GM19324 (cell line): ENCODE results near the gene HMG20A.

ENCODE experiments used
- ATAC-seq: cut with Tn5 transposase; IDR thresholded peaks from one replicate; pipeline ENCODE4 v1.9.1; 2021; ENCODE audit warnings: mild to moderate bottlenecking, moderate library complexity; ENCODE audit not compliant: unreplicated experiment, low FRiP score

Gene HMG20A

GRCh38 chr15:77495838-77496596 lies 75.3 kb downstream of the HMG20A start:
- no peak for ATAC-seq

GRCh38 chr15:77496715-77497109 lies 76.0 kb downstream of the HMG20A start:
- ATAC-seq: no peak

DNA sequence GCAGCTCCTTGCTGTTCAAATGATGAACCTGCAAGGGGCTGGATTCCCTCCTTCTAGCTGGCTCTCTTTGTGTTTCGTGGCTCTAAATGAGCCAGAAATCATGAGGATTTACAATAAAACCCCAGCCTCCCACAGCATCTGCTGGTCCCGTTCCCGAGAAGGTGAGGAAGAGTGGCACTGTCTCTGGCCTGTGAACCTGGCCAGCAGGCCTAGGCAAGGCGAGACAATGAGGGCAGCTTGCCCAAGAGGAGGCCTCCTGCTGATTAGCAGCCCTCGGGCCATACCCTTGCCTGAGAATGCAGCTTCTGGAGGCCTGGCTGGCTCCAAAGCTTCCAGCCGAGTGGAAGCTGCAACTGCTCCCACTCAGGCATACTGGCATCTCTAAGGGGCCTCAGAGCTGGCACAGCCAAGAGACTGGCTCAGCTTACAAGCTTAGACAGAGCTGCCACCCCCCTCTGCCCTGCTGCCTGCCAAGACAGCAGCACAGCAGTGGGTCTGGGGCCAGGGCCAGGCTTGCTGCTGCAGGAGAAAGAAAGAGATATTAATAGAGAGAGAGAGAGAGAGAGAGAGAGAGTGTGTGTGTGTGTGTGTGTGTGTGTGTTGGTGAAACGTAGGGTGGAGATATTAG lies 76.5 kb downstream of the HMG20A start:
- no peak for ATAC-seq

DNA sequence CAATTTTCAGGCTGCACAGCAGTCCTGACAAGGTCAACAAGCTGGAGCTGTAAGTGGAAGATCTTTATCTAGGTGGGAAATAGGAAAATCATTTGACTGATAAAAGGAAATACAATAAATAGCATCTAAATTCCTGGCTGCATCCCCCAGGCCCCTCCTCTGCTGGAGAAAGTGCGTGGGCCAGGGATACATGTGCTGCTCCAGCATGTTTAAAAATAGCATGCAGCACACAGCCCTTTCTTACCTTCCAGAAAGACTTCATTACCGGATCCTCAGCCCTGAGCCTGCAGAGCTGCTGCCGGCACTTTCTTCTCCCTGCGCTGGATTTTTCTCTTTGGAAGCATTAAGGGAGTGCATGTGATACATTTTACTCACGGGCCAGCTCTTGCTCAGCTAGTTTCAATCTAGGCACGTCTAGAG lies 77.3 kb downstream of the HMG20A start:
- ATAC-seq: no peak

- no peak for ATAC-seq
These were observed 78.5 kb downstream of the HMG20A start for GRCh38 chr15:77499087-77499760.

- ATAC-seq: no peak
These were observed 80.3 kb downstream of the HMG20A start for GRCh38 chr15:77500989-77501388.

- no peak for ATAC-seq
These were observed 81.8 kb downstream of the HMG20A start for GRCh38 chr15:77502379-77503095.

- no peak for ATAC-seq
These were observed 82.6 kb downstream of the HMG20A start for GRCh38 chr15:77503240-77503639.

- no peak for ATAC-seq
These were observed 83.1 kb downstream of the HMG20A start for GRCh38 chr15:77503764-77504163.

DNA sequence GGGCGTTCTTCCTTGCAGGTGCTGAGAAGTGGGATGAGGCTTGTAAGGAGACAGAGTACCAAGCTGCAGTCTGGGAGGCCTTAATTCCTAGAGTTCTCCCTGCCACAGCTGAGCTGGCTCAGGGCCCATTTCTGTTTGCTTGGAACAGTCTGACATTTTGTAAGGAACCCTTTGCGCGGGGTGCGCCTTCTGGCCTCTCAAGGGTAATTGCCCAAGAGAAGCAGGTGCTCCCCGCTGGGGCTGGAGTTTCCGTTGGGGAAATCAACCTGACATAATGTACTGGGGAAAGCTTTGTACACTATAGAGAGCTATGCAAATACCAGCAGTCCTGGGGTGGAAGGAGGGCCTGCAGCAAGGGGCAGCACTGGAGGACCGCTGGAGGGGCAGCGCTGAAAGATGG lies 83.6 kb downstream of the HMG20A start:
- no peak for ATAC-seq

DNA sequence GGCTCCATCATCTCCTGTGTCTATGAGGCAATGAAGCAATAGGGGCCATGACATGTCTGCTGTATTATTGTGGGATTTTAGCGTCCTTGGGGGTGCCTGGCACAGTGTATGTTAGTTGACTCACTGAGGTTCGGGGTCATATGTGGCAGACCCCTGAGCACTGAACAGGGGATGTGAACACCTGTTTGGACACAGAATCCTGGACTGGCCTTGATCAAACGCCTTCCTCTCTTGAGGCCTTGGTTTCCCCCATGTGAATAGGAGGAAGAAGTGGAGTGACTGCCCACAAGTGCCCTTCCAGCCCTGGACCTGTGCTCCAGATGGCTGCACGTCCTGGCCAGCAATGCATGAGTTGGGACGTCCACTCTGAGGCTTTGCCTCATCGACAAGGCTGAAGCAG lies 84.2 kb downstream of the HMG20A start:
- no peak for ATAC-seq

DNA sequence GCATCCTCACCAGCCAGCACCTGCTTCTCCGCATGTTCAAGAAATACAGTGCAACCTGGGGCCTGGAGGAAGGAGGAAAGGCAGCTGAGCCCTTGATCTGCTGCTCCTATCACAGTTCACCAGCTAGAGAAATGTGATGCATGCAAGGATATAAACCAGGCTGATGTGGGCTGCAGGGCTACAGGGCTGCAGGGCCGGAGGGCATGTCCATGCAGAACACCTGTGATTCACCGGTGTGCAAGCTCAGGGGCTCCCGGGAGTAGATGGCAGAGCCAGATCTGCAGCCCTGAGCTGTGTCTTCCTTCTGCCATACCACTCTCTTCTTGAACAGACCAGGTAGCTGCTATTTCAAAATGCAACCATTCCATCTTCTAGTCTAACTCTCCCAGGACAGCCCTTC lies 84.9 kb downstream of the HMG20A start:
- no peak for ATAC-seq

DNA sequence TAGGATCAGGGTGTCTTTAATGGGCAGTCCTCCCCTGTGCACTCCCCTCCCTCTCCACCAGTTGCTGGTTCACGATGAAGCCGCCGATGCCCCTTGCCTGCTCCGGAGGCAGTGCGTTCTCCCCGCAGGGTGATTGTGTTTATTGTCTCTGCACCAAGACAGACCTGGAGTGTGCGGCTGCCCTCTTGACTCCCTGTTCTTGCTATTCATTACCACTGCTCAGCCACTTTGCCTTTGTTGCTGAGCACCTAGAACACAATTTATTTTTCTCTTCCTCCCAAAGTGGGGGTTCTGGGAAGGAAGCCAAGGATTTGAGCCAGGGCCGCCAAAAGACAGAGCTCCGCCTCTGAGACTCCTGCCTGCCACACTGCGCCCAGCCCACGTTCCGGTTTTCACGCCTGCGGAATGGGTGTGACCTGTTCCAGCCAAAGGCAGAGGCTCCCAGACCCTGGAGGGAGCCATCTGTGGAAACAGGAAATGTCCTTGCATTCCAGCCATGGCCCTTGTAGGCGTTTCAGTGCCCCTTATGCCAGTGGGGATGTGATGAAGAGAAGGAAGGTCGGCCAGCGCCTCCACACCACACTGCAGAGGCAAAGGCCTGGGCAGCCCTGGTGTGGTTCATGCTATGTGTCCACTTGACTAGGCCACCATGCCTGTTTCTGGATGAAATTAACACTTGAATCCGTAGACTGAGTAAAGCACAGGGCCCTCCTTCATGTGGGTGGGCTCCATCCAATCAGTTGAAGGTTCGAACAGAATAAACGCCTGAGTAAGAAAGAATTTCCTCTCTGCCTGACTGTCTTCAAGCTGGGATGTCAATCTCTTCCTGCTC lies 85.8 kb downstream of the HMG20A start:
- ATAC-seq: no peak

DNA sequence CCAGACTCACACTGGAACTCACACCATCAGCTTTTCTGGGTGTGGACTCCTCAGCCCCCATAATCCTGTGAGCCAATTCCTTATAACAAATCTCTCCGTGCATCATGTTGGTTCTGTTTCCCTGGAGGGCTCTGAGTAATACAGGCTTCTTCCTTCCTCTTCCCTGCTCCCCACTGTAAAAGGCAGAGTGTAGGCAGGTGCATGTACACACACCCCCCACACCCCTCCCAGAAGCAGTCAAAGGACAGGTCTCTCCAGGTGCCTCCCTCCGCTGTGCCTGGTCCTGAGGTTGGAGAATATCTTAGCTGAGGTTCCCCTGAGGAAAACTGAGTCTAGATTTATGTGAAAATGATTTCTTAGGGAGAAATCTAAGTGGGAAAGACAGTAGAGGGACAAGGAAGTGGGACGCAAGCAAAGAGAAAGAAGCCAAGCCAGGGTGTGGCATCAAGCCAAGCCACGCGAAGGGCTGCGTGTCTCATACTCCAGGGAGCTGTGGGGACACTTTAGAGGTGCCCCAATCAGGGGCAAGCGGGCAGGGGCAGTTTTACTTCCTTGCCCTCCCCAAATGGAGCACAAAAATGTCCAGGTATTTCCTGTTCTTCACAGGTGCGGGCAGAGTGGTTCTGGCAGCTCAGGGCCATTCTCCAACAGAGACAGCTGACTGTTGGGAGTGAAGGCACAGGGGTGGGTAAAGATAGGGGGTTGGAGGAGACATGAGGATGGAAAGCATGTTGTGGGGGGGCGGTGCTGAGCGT lies 86.6 kb downstream of the HMG20A start:
- ATAC-seq: no peak

DNA sequence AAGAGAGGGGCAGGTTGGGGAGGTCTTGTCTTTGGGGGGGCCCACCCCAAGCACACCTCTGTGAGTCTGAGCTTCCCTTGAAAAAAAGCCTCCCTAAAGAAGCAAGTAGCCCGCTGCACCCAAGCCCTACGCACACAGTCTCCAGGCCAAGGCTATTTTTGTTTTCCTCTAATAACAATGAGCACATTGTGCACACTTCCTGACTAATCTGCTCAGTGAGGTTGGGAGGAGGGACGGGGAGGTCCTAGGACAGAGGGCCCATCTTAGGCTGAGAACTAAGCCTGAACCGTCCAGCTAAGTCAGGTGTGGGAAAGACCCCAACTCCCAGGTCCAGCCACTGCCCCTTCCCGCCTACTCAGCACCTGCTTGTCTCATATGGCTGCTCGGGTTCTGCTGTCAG lies 87.2 kb downstream of the HMG20A start:
- no peak for ATAC-seq

DNA sequence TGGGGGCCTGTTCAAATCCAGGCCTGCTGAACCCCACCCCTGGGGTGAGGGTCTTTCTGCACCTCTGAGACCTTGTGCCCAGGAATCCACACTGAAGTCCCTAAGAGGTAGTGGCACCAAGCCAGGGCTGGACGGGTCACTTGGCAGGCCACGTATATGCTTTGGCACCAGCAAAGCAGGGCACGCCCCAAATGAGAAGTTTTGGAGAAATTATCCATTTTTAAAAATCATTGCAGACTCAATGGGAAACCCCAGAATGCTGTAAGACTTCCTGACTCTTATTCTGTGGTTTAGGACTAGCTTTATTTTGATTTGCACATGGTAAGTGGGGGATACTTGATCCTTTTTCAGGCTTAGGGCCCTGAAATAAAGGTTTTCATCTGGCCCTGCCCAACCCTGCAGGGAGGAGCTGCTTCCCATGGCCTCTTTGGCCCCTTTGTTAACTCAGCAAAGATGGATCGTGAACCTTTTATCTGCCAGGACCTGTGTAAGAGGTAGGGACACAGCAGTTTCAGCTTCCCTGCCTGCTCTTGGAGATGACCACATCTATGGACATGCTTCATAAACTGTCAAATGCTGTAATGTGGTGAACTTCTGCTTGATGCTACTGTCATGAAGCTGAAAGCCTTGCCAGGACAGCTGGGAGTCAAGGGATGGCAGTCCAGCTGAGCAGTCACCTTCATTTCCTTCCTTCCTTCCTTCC lies 88.0 kb downstream of the HMG20A start:
- ATAC-seq: no peak

DNA sequence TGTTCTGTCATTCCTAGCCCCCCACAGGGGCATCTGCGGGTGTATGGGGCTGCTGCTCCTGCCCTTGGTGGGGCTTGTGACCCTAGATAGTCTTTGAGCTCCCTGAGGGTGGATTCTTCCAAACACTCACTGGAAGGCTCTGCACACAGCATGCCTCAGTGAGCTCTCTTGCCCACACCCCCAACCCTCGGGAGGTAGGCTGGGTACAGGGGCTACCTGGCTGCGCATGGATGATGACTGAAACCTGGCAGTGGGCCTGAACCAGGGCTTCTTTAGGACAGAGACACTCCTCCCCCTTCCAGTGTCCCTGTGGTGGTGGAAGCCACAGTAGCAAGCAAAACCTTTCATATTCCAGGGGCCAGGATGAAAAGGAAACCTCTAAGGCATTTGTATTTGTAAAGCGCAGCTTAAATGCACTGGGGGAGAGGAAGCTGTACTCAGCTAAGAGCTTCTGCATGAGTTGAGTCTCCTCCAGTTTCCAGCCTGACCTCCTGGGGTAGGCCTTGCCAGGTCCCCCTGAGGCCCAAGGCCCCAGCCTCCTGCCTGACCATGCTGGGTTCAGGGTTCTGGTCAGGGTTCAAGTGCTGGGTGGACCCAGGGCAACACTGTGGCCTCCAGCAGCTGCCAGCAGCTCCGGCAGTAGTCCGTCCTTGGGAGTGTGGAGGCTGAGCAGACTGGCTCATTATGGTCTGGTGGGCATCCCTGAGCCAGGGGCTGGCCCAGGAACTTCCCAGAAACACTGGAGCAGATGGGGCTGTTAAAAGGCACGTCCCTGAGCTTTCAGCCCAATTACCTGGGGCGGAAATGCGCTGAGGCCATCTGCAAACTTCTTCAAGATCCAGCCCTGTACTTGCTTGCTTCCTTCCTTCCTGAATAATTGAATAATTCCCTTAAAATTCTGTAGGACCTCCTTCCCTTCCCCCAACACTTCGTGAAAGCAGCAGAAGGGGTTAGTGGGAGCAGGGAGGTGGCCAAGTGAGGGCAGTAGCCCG lies 89.7 kb downstream of the HMG20A start:
- no peak for ATAC-seq

DNA sequence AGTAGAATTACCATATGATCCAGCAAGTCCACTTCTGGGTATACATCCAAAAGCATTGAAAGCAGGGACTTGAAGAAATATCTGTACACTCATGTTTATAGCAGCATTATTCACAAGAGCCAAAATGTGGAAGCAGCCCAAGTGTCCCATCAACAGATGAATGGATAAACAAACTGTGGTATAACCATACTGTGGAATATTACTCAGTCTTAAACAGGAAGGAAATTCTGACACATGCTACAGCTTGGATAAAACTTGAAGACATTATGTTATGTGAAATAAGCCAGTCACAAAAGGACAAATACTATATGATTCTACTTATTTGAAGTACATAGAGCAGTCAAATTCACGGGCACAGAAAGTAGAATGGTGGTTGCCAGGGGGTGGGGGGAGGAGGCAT lies 91.2 kb downstream of the HMG20A start:
- no peak for ATAC-seq
